NB4 (cell line): Measurements from ENCODE around the gene UTP11.

Source experiments
- DNase-seq: peaks from one replicate; pipeline ENCODE4 v3.0.0; 2010; ENCODE audit warnings: low read depth
- H3K4me3 ChIP-seq: one replicate; pipeline ENCODE4 v1.5.1; 2011; ENCODE audit warnings: mild to moderate bottlenecking, low read depth, low read length, moderate library complexity
- CTCF ChIP-seq: IDR thresholded peaks from one replicate; pipeline ENCODE4 v1.5.1; 2012; ENCODE audit warnings: low read depth, low read length
- MYC ChIP-seq: IDR thresholded peaks from 2 replicates; pipeline ENCODE4 v1.6.1; 2011; ENCODE audit warnings: low read depth, low read length
- POLR2A ChIP-seq: IDR thresholded peaks from 2 replicates; pipeline ENCODE4 v1.6.1; 2011; ENCODE audit warnings: mild to moderate bottlenecking; ENCODE audit not compliant: insufficient read length; ENCODE audit errors: extremely low read depth
- TF ChIP-seq, protein P1 (sequence below): IDR thresholded peaks from 2 replicates; pipeline ENCODE4 v1.6.1; 2011; ENCODE audit warnings: low read depth, low read length

Gene UTP11

GRCh38 chr1:38062361-38063288 lies 50.1 kb downstream of the UTP11 start:
- no peak for DNase-seq
- H3K4me3 ChIP-seq: no peak overlapping the region
- TF ChIP-seq MYC (no peak), POLR2A (no peak)

- TF ChIP-seq CTCF (no peak), POLR2A (no peak), MYC (no peak)
- TF ChIP-seq, protein P1, sequence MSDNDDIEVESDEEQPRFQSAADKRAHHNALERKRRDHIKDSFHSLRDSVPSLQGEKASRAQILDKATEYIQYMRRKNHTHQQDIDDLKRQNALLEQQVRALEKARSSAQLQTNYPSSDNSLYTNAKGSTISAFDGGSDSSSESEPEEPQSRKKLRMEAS: no peak
- H3K4me3 ChIP-seq: no peak overlapping the region
- no peak for DNase-seq
Measured at GRCh38 chr1:38063616-38064015, 51.1 kb downstream of the UTP11 start.

- DNase-seq: no peak
- TF ChIP-seq POLR2A (no peak), CTCF (no peak), MYC (no peak)
- TF ChIP-seq, protein P1: no peak
- H3K4me3 ChIP-seq: no peak overlapping the region
Measured at GRCh38 chr1:38064197-38064903, 51.8 kb downstream of the UTP11 start.

GRCh38 chr1:38068220-38068979 lies 55.9 kb downstream of the UTP11 start:
- TF ChIP-seq MYC (no peak), POLR2A (no peak), CTCF (no peak)
- TF ChIP-seq, protein P1: no peak
- DNase-seq: no peak
- H3K4me3 ChIP-seq: no peak overlapping the region

- DNase-seq: no peak
- TF ChIP-seq, protein P1: no peak
- TF ChIP-seq MYC (no peak), POLR2A (no peak), CTCF (no peak)
- H3K4me3 ChIP-seq: no peak overlapping the region
Measured at GRCh38 chr1:38068980-38069340, 56.4 kb downstream of the UTP11 start.
